ENCODE data around the gene DEFB123.

The DEFB123 gene

DNA sequence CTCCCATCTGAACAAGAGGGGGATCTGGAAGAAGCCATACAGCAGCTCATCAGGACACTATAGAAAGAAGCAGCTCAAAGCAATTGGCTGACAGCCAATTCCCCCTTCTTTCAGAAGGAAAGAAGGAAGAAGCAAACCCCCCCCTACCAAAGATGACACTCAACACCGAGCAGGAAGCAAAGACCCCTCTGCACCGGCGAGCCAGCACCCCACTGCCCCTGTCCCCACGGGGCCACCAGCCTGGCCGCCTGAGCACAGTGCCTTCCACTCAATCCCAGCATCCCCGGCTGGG is 35.8 kb downstream of the DEFB123 start:
- in situ Hi-C loops (cut with HindIII; ENCODE audit: low pct_unique_long_range_greater_than_20kb, low sequenced_read_pairs): no loop called here
- TF ChIP-seq JUND (IDR thresholded peaks at IDR 0.05; ENCODE audit: low read depth): no peak
- no peak for DNase-seq (ENCODE audit: low read depth in 1 of 2, low spot score in 1 of 2)

DNA sequence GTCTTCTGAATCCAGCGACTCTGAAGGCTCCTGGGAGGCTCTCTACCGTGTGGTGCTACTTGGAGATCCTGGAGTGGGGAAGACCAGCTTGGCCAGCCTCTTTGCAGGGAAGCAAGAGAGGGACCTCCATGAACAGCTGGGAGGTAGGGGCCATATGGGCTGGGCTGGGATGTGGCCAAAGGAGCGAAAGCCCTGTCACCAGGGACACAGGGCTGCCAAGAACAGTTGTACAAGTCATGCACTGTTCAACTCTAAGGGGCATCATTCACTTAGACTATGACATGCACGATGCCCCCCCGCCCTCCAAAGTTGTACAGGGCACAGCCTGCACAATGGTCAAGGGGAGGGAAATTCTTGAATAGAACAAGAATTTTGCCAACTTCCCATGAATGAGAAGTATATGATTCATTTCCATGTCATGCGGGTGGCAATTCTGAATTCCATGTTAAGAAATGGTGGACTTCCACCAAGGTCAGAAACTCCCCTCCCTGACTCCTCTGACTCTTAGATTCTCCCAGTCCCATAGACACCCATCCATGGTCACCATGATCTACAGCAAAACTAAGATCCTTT is 36.3 kb downstream of the DEFB123 start:
- DNase-seq (ENCODE audit: low read depth in 1 of 2, low spot score in 1 of 2): no peak
- TF ChIP-seq JUND (IDR thresholded peaks at IDR 0.05; ENCODE audit: low read depth): no peak
- in situ Hi-C loops (cut with HindIII; ENCODE audit: low pct_unique_long_range_greater_than_20kb, low sequenced_read_pairs): no loop called here

DNA sequence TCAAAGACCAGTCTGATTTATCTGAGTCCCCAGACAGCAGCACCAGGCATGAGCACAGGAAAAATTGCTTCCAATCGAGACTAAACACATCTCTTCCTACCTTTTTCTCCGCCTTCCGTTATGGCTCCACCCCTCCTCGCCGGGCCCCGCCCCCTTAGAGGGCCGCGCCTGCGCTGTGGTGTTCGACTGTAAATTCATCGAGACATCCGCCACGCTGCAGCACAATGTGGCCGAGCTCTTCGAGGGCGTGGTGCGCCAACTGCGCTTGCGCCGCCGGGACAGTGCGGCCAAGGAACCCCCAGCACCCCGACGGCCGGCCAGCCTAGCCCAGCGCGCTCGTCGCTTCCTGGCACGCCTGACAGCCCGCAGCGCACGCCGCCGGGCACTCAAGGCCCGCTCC is 43.6 kb downstream of the DEFB123 start:
- no peak for DNase-seq (ENCODE audit: low read depth in 1 of 2, low spot score in 1 of 2)
- no peak for TF ChIP-seq JUND (IDR thresholded peaks at IDR 0.05; ENCODE audit: low read depth)
- in situ Hi-C loops (cut with HindIII; ENCODE audit: low pct_unique_long_range_greater_than_20kb, low sequenced_read_pairs): no loop called here

DNA sequence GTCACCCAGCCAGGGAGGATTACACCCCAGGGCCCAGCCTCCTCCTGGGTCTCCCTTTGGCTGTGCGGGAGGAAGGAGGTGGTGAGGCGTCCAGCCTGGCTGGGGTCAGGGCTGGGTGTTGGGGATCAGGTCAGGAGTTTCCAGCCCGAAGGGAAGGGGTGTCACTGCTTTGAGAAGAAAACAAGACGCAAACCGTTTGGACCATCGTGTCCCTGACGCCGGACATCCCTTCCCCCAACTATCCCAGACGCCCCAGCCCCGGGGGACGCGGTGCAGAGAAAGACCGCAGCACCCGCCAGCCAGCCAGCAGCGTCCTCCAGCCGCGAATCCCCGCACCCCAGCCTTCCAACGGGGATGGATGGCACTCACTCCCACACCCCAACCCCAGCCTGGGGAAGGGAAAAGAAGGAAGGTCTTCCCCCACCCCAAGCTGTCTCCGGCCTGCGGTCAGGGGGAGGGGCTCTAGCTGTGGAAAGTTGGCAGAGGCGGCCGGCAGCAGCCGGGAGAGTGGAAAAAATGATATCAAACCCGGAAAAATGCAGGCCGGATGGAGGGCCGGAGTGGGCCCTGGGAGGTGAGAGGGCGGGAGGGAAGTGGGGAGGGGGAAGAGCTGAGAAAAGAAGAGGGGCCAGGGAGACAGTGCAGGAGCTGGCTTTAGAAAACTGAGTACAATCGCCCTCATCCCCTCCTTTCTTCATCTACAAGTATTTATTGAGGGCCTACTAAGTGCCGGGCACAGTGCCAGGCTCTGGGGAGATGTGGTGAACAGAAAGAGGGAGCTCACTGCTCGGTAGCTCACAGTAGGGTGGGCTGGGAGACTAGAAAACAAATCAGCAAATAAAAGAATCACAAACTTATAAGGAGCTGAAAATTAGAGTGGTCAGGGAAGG is 45.3 kb downstream of the DEFB123 start:
- TF ChIP-seq JUND (IDR thresholded peaks at IDR 0.05; ENCODE audit: low read depth): no peak
- in situ Hi-C loops (cut with HindIII; ENCODE audit: low pct_unique_long_range_greater_than_20kb, low sequenced_read_pairs): no loop called here
- DNase-seq (ENCODE audit: low read depth in 1 of 2, low spot score in 1 of 2): no peak

DNA sequence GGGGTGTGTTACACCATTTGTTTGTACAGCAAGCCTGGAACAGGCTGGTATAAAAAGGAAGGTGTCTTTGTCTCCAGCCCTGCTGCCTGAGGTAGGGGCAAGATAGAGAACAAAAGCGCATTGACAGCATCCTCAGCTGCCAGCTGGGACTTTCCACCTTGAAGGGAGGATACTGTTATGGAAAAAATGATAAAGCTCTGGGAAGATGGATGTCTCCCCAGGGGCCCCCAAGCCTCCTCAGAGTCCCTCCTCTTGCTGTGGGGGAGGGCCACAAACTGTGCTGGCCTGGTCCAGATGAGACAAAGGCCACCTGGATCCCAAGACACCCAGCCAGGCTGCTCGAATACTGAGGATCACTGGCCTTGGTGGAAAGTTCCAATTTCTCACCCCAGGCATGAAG is 47.7 kb downstream of the DEFB123 start:
- TF ChIP-seq JUND (IDR thresholded peaks at IDR 0.05; ENCODE audit: low read depth): no peak
- in situ Hi-C loops (cut with HindIII; ENCODE audit: low pct_unique_long_range_greater_than_20kb, low sequenced_read_pairs): no loop called here
- DNase-seq (ENCODE audit: low read depth in 1 of 2, low spot score in 1 of 2): no peak

DNA sequence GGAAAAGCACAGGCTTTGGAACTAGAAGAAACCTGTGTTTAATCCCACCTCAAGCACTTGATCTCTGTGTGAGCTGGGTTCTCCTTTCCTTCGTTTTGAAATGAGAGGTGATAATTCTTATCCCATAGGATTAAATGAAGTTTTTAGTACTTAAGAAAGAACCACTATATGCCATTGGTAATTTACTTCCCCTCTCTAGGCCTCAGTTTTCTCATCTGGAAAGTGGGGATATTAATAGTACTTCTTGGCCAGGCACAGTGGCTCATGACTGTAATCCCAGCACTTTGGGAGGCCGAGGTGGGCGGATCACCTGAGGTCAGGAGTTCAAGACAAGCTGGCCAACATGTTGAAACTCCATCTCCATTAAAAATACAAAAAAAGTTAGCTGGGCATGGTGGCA is 48.7 kb downstream of the DEFB123 start:
- no peak for DNase-seq (ENCODE audit: low read depth in 1 of 2, low spot score in 1 of 2)
- in situ Hi-C loops (cut with HindIII; ENCODE audit: low pct_unique_long_range_greater_than_20kb, low sequenced_read_pairs): no loop called here
- no peak for TF ChIP-seq JUND (IDR thresholded peaks at IDR 0.05; ENCODE audit: low read depth)

DNA sequence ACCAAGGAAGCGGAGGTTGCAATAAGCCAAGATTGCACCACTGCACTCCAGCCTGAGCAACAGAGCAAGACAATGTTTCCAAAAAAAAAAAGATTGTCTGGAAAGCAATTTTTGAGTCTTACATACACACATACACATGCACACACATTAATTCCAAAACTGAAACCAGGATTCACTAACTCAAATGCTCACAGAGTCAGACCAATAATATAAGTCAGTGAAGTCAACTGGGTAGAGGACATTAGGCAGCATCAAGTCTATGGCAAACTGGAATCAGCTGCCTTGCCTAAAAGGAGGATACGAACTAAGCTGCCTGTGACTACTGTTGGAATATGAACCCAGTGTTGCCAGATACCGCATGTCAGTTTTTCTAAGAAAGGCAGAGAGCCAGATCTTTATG is 50.3 kb downstream of the DEFB123 start:
- no peak for TF ChIP-seq JUND (IDR thresholded peaks at IDR 0.05; ENCODE audit: low read depth)
- DNase-seq (ENCODE audit: low read depth in 1 of 2, low spot score in 1 of 2): no peak
- in situ Hi-C loops (cut with HindIII; ENCODE audit: low pct_unique_long_range_greater_than_20kb, low sequenced_read_pairs): no loop called here

DNA sequence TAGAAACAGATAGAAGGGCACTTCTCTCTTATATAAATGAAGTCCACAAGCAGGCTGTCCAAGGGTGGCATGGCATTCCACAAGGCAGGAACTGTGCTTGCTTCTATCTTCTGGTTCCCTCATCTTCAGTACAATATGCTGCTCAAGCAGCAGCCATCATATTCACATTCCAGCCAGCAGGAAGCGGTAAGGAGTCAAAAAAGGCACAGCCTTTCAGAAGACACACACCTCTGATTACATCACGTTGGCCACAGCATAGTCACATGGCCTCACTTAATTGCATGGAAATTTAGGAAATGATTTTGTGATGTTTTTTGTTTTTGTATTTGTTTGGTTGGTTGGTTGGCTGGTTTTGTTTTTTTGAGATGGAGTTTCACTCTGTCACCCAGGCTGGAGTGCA is 53.7 kb downstream of the DEFB123 start:
- DNase-seq (ENCODE audit: low read depth in 1 of 2, low spot score in 1 of 2): peak in 1 of 2 experiments; percentile 74
- in situ Hi-C loops (cut with HindIII; ENCODE audit: low pct_unique_long_range_greater_than_20kb, low sequenced_read_pairs): no loop called here
- no peak for TF ChIP-seq JUND (IDR thresholded peaks at IDR 0.05; ENCODE audit: low read depth)

DNA sequence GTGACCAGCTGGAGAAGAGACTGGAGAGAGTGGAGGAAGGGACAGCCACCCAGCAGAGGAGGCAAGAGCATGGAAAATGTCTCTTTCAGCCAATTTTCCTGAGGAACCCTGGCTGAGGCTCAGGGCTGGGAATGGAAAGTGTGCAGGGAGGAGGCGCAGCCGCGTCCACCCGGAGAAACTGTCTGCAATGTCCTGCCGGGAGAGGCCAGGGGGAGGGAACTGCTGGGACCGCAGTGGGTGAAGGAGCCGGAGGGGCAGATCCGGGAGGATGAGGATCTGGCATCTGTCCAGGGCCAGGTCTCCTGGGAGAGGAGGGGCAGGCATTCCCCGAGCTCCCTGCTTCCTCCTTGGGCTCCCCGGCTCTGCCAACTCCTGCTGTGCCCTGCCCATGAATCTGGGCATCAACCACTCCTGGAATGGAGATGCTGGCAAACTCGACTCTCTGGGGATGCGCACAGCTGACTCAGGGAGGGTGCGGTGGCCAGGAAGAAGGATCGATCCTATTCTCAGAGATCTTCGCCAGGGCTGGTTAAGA is 56.4 kb downstream of the DEFB123 start:
- in situ Hi-C loops (cut with HindIII; ENCODE audit: low pct_unique_long_range_greater_than_20kb, low sequenced_read_pairs): no loop called here
- DNase-seq (ENCODE audit: low read depth in 1 of 2, low spot score in 1 of 2): peak in 1 of 2 experiments; percentile 62
- no peak for TF ChIP-seq JUND (IDR thresholded peaks at IDR 0.05; ENCODE audit: low read depth)

DNA sequence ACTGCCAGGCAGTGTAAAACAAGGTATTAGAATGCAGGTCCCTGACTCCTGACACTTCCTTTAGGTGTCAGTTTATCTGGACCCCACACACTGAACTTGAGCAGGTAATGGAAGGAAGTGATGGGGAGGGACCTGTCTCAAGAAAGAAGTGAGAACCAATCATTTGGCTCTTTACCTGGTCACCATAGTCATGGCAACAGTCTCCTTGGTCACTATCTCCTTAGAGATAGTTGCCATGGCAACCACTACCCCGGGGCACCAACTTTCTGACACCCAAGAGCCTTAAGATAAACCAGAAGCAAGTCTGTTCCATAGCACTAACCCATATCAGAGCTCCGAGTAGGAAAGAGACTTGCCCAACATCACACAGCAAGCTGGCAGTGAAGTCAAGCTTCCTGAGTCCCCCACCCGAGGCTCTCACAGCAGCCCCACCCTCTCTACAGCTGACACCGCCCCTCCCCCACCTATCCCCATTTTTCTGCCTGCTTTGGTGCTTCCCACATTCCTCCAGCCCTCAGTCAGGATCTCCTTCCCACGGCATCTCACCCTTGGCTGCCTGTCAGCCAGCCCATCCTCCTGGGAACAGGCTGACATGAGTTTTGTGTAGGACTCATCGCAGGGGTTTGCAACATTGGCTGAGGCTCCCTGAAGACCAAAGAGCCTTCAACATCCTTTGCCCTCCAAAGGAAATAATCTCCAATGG is 57.6 kb downstream of the DEFB123 start:
- in situ Hi-C loops (cut with HindIII; ENCODE audit: low pct_unique_long_range_greater_than_20kb, low sequenced_read_pairs): no loop called here
- TF ChIP-seq JUND (IDR thresholded peaks at IDR 0.05; ENCODE audit: low read depth): no peak
- peak in 1 of 2 experiments; percentile 33 for DNase-seq (ENCODE audit: low read depth in 1 of 2, low spot score in 1 of 2)

All from T47D (cell line).